Measurements from ENCODE around the gene GORASP2. TPM values are rescaled to one million over a fixed set of nuclear protein-coding genes. Genes with fewer than 3 reads are reported as not detected.

Gene GORASP2
- total RNA-seq, 1 experiment from 2014 or later = 97.7 TPM

GRCh38 chr2:170940066-170940465 is 11.0 kb downstream of the GORASP2 start:
- Histone ChIP-seq H2BK5ac (ENCODE audit: insufficient read length, low read length) (no peak overlapping the region), H3K23me2 (ENCODE audit: insufficient read length, low read depth, low read length, poor library complexity, severe bottlenecking) (no peaks in the 10 kb centered on the region), H2BK15ac (ENCODE audit: low read depth, low read length) (no peak overlapping the region), H3K79me1 (ENCODE audit: insufficient read depth, low read depth, low read length, poor library complexity, severe bottlenecking) (peaks cover 16% of the 10 kb centered on the region), H2BK120ac (ENCODE audit: low read depth, low read length, poor library complexity, severe bottlenecking) (no peak overlapping the region), H4K5ac (ENCODE audit: insufficient read length, low read depth, low read length) (no peak overlapping the region), H4K20me1 (ENCODE audit: control insufficient read depth, insufficient read depth, insufficient read length) (no peaks in the 10 kb centered on the region), H2BK20ac (ENCODE audit: low read depth, low read length, poor library complexity, severe bottlenecking) (no peak overlapping the region), H3T11ph (ENCODE audit: low read length) (no peak overlapping the region), H3K79me2 (ENCODE audit: insufficient read depth, low read length) (peaks cover 29% of the 10 kb centered on the region; the same call in 1 of the 2 replicates), H3K18ac (ENCODE audit: insufficient read length, low read depth, low read length) (no peak overlapping the region), H3K23ac (ENCODE audit: insufficient read length, low read depth, low read length) (no peak overlapping the region), H3K4ac (ENCODE audit: low read depth, low read length) (no peak overlapping the region), H2BK12ac (ENCODE audit: insufficient read length, low read depth, low read length) (no peak overlapping the region), H4K91ac (ENCODE audit: insufficient read length, low read depth, low read length) (no peak overlapping the region), H3K4me1 (ENCODE audit: insufficient read depth, low read length) (no peaks in the 10 kb centered on the region; the same call in 1 of the 2 replicates), H2AFZ (ENCODE audit: low read length) (no peak overlapping the region), H3K27ac (ENCODE audit: insufficient read length, low read depth, low read length) (no peak overlapping the region), H3K56ac (ENCODE audit: insufficient read length, low read depth, low read length) (no peak overlapping the region), H3K9ac (ENCODE audit: extremely low read depth, insufficient read length, low read length) (no peak overlapping the region), H2AK5ac (ENCODE audit: insufficient read length, low read length) (no peak overlapping the region), H3K9me3 (ENCODE audit: control insufficient read depth, low read depth, low read length) (no peaks in the 10 kb centered on the region), H3K4me2 (ENCODE audit: insufficient read depth, insufficient read length, low read length) (no peak overlapping the region), H3K14ac (ENCODE audit: insufficient read depth, low read length) (no peak overlapping the region), H3K27me3 (ENCODE audit: insufficient read depth, low read length) (no peaks in the 10 kb centered on the region), H4K8ac (replicated peaks; ENCODE audit: insufficient read length, low read depth, low read length) (no peak overlapping the region)
- peak overlapping the region in 2 of 3 experiments; percentile 53 to 68; a peak in 2 of 7 replicates for H3K27ac Mint-ChIP-seq
- DNase-seq = no peak
- H3K4me1 Mint-ChIP-seq = peaks cover 19 to 20% of the 10 kb centered on the region in 2 experiments; a peak in 3 of 4 replicates
- no peaks in the 10 kb centered on the region for H3K9me3 Mint-ChIP-seq
- TF ChIP-seq CTCF (conservative IDR thresholded peaks at IDR 0.05) = no peak
- no peak overlapping the region for H3K4me3 Mint-ChIP-seq
- H3K36me3 Mint-ChIP-seq (ENCODE audit: insufficient read depth in 1 of 3, low read depth in 3 of 3) = peaks cover 0 to 12% (median 5%) of the 10 kb centered on the region in 3 experiments; a peak in 3 of 7 replicates
- H3K27me3 Mint-ChIP-seq (ENCODE audit: low read depth) = no peaks in the 10 kb centered on the region

Data from H9 (cell line).